ENCODE measurements around the gene FGGY.
A peak's percentile ranks its signal among the peaks of the same experiment; 100 is the strongest.
"Not testable (repeated sequence)": the region's sequence is repeated elsewhere in the genome, so short reads cannot be mapped to it uniquely, and the experiment has no call there.

The FGGY gene

DNA sequence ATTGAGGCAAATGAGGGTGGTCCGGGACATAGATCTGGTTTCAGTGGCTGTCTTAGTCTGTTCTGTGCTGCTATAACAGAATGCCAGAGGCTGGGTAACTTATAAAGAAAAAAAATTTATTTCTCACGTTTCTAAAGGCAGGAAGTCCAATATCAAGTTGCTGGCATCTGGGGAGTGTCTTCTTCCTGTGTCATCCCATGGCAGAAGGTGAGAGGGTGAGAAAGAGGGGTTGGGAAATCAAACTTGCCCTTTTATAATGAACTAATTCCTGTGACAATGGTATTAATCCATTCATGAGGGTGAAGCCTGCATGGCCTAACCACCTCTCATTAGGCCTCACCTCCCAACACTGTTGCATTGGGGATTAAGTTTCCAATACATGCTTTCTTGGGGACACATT, 3.7 kb upstream of the FGGY start:
- no peak for DNase-seq (ENCODE audit: low read depth, low spot score)
- H3K4me3 ChIP-seq (ENCODE audit: low read depth, low read length), result no peak overlapping the region
- ChIA-PET POLR2A (no interaction called here), CTCF (no interaction called here)
- TF ChIP-seq, protein P1, sequence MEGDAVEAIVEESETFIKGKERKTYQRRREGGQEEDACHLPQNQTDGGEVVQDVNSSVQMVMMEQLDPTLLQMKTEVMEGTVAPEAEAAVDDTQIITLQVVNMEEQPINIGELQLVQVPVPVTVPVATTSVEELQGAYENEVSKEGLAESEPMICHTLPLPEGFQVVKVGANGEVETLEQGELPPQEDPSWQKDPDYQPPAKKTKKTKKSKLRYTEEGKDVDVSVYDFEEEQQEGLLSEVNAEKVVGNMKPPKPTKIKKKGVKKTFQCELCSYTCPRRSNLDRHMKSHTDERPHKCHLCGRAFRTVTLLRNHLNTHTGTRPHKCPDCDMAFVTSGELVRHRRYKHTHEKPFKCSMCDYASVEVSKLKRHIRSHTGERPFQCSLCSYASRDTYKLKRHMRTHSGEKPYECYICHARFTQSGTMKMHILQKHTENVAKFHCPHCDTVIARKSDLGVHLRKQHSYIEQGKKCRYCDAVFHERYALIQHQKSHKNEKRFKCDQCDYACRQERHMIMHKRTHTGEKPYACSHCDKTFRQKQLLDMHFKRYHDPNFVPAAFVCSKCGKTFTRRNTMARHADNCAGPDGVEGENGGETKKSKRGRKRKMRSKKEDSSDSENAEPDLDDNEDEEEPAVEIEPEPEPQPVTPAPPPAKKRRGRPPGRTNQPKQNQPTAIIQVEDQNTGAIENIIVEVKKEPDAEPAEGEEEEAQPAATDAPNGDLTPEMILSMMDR (IDR thresholded peaks at IDR 0.05; ENCODE audit: insufficient read depth, low read length, missing control alignments), result no peak

DNA sequence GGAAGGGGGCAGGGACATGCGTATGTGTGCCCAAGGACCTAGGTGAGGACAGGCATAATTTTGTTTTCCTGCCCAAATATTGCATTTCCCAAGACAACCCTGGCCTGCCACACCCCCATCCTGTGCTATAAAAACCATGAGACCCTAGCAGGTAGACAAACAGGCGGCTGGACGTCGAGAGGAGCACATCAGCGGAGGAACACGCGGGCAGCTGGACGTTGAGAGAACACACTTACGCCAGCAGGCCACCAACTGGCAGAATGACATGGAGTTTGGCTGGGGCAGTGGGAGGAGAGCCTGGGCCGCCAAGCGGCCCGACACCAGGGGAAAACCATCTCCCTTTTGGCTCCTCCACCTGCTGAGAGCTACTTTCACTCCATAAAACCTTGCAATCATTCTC, 3.0 kb upstream of the FGGY start:
- ChIA-PET CTCF (no interaction called here), POLR2A (no interaction called here)
- TF ChIP-seq, protein P1 (IDR thresholded peaks at IDR 0.05; ENCODE audit: insufficient read depth, low read length, missing control alignments), result no peak
- no peak overlapping the region for H3K4me3 ChIP-seq (ENCODE audit: low read depth, low read length)
- DNase-seq (ENCODE audit: low read depth, low spot score), result no peak

DNA sequence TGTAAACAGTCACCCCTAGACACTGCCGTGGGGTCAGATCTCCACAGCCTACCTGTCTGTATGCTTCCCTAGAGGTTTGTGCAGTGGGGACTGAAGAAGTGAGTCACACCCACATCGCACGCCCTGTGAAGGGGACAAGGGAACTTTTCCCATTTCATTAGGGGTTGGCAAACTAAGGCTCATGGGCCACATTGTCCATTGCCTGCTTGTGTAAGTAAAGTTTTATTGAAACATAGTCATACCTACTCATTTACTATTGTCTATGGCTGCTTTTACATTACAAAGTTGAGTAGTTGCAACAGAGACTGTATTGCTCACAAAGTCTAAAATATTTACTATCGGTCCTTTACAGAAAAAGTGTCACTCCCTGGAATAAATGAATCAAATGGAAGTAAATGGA, 2.5 kb upstream of the FGGY start:
- DNase-seq (ENCODE audit: low read depth, low spot score), result no peak
- TF ChIP-seq, protein P1 (IDR thresholded peaks at IDR 0.05; ENCODE audit: insufficient read depth, low read length, missing control alignments), result no peak
- POLR2A ChIA-PET, result no interaction called here
- H3K4me3 ChIP-seq (ENCODE audit: low read depth, low read length), result no peak overlapping the region
- CTCF ChIA-PET, result no interaction called here

DNA sequence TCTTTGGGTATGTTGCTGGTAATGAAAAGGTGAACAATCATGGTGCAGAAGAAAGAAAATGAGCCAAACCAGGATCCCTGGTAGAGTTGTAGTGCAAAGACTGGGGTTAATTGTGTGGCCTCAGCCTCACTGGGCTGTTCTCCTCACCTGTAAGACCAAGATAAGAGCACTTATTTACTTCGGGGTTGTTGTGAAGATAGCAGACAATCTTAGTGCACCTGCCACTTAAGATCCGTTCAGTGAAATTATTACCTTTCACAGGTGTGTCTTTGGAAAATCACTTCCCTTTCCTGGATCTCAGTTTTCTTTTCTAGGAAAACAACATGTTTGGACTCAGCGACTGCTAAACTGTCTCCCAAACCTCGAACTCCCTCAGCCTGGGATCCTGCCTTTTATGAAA, 1.3 kb upstream of the FGGY start:
- TF ChIP-seq, protein P1 (IDR thresholded peaks at IDR 0.05; ENCODE audit: insufficient read depth, low read length, missing control alignments), result no peak
- H3K4me3 ChIP-seq (ENCODE audit: low read depth, low read length), result peak overlapping the region; percentile 56
- POLR2A ChIA-PET, result interaction anchor here (0.7 to 1.4 kb wide), 5 partner anchors 132 to 512 kb away, joined by 3 to 5 read pairs (median 3); partner anchors contain the start of gene JUN
- CTCF ChIA-PET, result interaction anchor here (1.3 kb wide), 1 partner anchor 10 kb away, joined by 3 read pairs; no protein-coding TSS in a partner anchor
- DNase-seq (ENCODE audit: low read depth, low spot score), result no peak

- no peak overlapping the region for H3K4me3 ChIP-seq (ENCODE audit: low read depth, low read length)
- DNase-seq (ENCODE audit: low read depth, low spot score), result no peak
- POLR2A ChIA-PET, result no interaction called here
- CTCF ChIA-PET, result interaction anchor here (1.1 kb wide), 1 partner anchor 10 kb away, joined by 3 read pairs; no protein-coding TSS in a partner anchor
- TF ChIP-seq, protein P1 (IDR thresholded peaks at IDR 0.05; ENCODE audit: insufficient read depth, low read length, missing control alignments), result no peak
Observed at GRCh38 chr1:59298026-59298583, 1.2 kb downstream of the FGGY start.

DNA sequence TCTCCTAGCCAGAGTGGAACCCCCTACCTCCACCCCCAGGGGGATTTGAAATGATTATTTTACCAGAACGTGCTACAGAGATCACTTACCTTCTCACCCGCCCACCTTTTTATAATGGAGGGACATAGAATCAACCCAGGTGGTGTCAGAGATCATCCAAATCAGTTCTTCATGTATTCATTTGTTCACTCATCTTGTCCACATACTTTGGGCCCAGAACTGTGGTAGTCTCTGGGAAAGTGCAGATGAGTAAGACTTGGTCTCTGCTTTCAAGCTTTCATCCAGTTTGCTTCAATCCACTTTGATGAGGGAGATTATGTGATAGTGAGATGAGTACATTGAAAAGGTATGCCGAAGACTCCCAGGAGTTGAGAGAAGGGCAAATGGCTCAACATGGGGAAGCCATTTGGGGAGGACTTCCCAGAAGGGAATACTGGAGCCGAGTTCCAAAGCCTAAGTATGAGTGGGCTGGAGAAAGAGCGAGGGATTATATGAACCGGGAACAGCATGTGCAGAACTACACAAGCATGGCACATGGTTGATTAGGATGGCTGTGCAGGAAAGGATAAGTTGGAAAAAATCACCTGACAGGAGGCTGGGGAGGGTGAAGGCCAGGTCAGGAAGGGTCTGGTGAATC, 1.9 kb downstream of the FGGY start:
- TF ChIP-seq, protein P1 (IDR thresholded peaks at IDR 0.05; ENCODE audit: insufficient read depth, low read length, missing control alignments), result no peak
- H3K4me3 ChIP-seq (ENCODE audit: low read depth, low read length), result no peak overlapping the region
- CTCF ChIA-PET, result interaction anchor here (0.6 to 1.1 kb wide), 2 partner anchors 9 to 391 kb away, joined by 3 read pairs; no protein-coding TSS in a partner anchor
- DNase-seq (ENCODE audit: low read depth, low spot score), result no peak
- POLR2A ChIA-PET, result no interaction called here

- DNase-seq (ENCODE audit: low read depth, low spot score); POLR2A ChIA-PET; CTCF ChIA-PET; H3K4me3 ChIP-seq (ENCODE audit: low read depth, low read length): not testable (repeated sequence)
Observed at GRCh38 chr1:59299670-59300069, 2.8 kb downstream of the FGGY start.

Measured in AG04449 (cell line).